ENCODE measurements around the gene PLAAT5.

The PLAAT5 gene

DNA sequence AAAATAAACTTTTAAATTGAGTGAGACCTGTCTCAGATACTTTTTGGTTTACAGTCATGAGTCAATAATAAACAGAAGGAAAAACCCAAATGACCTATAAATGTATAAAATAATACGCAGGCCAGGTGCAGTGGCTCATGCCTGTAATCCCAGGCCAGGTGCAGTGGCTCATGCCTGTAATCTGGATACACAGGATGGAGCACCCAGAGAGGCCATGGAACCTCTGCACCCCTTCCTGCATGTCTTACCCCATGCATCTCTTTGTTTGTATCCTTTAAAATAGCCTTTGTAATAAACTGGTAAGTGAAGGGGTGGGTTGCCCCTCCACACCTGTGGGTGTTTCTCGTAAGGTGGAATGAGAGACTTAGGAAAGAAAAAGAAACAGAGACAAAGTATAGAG lies 36.7 kb upstream of the PLAAT5 start:
- H3K27ac Mint-ChIP-seq, result no peak overlapping the region
- no peak overlapping the region for H3K4me3 Mint-ChIP-seq
- no peaks in the 10 kb centered on the region for H3K36me3 Mint-ChIP-seq (ENCODE audit: low read depth)
- intact Hi-C loops (cut with micrococcal nuclease), result no loop called here
- H3K27me3 Mint-ChIP-seq, result peaks cover 23% of the 10 kb centered on the region
- peaks cover 10% of the 10 kb centered on the region for H3K4me1 Mint-ChIP-seq (ENCODE audit: low read depth)
- no peaks in the 10 kb centered on the region for H3K9me3 Mint-ChIP-seq

- intact Hi-C loops (cut with micrococcal nuclease), result no loop called here
- Mint-ChIP-seq H3K9me3 (peaks cover 19% of the 10 kb centered on the region), H3K36me3 (ENCODE audit: low read depth) (no peaks in the 10 kb centered on the region), H3K4me3 (no peak overlapping the region), H3K4me1 (ENCODE audit: low read depth) (peaks cover 10% of the 10 kb centered on the region), H3K27me3 (peaks cover 10% of the 10 kb centered on the region), H3K27ac (no peak overlapping the region)
These were observed 32.2 kb upstream of the PLAAT5 start for GRCh38 chr11:63523151-63523550.

DNA sequence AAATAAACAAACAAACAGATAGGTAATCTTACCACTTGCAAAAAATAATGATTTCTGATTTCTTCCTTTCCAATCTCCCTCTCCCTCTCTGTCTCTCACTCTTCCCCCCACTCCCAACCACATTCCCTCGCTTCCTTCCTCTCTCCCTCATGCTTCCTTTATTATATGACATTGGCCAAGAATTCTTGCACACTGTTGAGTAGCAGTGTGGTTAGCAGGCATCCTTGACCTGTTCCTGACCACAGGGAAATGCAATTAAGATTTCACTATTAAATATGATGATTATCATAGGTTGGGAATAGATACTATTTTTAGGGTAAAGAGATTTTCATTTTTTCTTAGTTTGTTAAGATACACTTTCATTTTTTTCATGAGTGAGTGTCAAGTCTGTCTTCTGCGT lies 30.9 kb upstream of the PLAAT5 start:
- H3K27me3 Mint-ChIP-seq, result peaks cover 2% of the 10 kb centered on the region
- H3K27ac Mint-ChIP-seq, result no peak overlapping the region
- H3K4me3 Mint-ChIP-seq, result no peak overlapping the region
- peaks cover 19% of the 10 kb centered on the region for H3K9me3 Mint-ChIP-seq
- no peaks in the 10 kb centered on the region for H3K36me3 Mint-ChIP-seq (ENCODE audit: low read depth)
- intact Hi-C loops (cut with micrococcal nuclease), result no loop called here
- H3K4me1 Mint-ChIP-seq (ENCODE audit: low read depth), result peaks cover 5% of the 10 kb centered on the region

DNA sequence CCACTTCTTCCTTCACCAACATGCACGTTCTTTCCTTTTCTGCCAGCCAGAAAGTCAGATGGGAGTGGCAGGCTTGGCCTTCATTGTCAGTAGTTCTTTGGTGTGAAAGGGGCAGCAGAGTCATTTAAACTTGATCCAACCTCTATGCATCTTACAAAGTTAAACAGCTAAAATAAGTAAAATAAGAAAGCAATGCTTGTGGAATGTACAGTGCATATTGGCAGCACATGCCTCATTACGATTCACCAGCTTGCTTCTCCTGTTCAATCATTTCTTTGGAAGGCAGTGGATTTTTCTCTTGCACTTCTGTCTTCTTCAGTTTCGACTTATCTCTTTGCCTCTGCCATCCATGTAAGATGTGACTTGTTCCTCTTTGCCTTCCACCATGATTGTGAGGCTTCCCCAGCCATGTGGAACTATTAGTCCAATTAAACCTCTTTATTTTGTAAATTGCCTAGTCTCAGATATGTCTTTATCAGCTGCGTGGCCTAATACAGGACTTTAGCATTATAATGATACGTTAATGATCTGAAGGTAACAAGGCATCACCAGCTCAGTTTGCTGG lies 29.7 kb upstream of the PLAAT5 start:
- H3K4me1 Mint-ChIP-seq (ENCODE audit: low read depth), result peaks cover 5% of the 10 kb centered on the region
- intact Hi-C loops (cut with micrococcal nuclease), result no loop called here
- peaks cover 19% of the 10 kb centered on the region for H3K9me3 Mint-ChIP-seq
- no peak overlapping the region for H3K27ac Mint-ChIP-seq
- H3K36me3 Mint-ChIP-seq (ENCODE audit: low read depth), result no peaks in the 10 kb centered on the region
- peaks cover 2% of the 10 kb centered on the region for H3K27me3 Mint-ChIP-seq
- H3K4me3 Mint-ChIP-seq, result no peak overlapping the region

DNA sequence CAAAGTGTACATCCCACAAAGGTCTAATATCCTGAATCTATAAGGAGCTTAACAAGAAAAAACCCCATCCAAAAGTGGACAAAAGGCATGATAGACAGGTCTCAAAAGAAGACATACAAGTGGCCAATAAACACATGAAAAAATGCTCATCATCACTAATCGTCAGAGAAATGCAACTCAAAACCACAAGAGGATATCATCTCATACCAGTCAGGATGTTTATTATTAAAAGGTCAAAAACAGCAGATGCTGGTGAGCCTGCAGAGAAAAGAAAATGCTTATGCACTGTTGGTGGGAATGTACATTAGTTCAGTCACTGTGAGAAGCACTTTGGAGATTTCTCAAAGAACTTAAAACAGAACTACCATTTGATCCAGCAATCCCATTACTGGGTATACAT lies 27.6 kb upstream of the PLAAT5 start:
- Mint-ChIP-seq H3K4me1 (ENCODE audit: low read depth) (peaks cover 5% of the 10 kb centered on the region), H3K4me3 (no peak overlapping the region), H3K9me3 (peaks cover 19% of the 10 kb centered on the region), H3K27ac (no peak overlapping the region), H3K36me3 (ENCODE audit: low read depth) (no peaks in the 10 kb centered on the region), H3K27me3 (peaks cover 2% of the 10 kb centered on the region)
- intact Hi-C loops (cut with micrococcal nuclease), result no loop called here

- peaks cover 5% of the 10 kb centered on the region for H3K4me1 Mint-ChIP-seq (ENCODE audit: low read depth)
- peaks cover 19% of the 10 kb centered on the region for H3K9me3 Mint-ChIP-seq
These were observed 26.2 kb upstream of the PLAAT5 start for GRCh38 chr11:63517156-63517555.

DNA sequence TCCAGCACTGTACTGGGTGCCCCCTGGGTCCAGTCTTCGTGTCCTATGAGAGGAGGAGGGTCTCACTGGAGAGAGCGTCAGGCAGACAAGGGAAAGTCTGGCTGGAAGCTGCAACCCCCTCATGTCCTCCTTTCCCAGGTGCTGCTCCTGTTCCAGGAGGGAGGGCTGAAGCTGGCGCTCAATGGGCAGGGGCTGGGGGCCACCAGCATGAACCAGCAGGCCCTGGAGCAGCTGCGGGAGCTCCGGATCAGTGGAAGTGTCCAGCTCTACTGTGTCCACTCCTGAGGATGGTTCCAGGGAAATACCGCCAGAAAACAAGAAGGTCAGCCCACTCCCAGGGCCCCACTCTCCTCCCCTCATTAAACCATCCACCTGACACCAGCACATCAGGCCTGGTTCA lies 25.1 kb upstream of the PLAAT5 start:
- peaks cover 18% of the 10 kb centered on the region for H3K9me3 Mint-ChIP-seq
- no peaks in the 10 kb centered on the region for H3K27me3 Mint-ChIP-seq
- H3K4me3 Mint-ChIP-seq, result no peak overlapping the region
- intact Hi-C loops (cut with micrococcal nuclease), result no loop called here
- H3K36me3 Mint-ChIP-seq (ENCODE audit: low read depth), result no peaks in the 10 kb centered on the region
- no peaks in the 10 kb centered on the region for H3K4me1 Mint-ChIP-seq (ENCODE audit: low read depth)
- H3K27ac Mint-ChIP-seq, result no peak overlapping the region

More at GRCh38 chr11:63517156-63517555, 26.2 kb upstream of the PLAAT5 start:
- no peaks in the 10 kb centered on the region for H3K36me3 Mint-ChIP-seq (ENCODE audit: low read depth)
- H3K27me3 Mint-ChIP-seq, result peaks cover 2% of the 10 kb centered on the region
- no peak overlapping the region for H3K4me3 Mint-ChIP-seq
- intact Hi-C loops (cut with micrococcal nuclease), result no loop called here
- H3K27ac Mint-ChIP-seq, result no peak overlapping the region

DNA sequence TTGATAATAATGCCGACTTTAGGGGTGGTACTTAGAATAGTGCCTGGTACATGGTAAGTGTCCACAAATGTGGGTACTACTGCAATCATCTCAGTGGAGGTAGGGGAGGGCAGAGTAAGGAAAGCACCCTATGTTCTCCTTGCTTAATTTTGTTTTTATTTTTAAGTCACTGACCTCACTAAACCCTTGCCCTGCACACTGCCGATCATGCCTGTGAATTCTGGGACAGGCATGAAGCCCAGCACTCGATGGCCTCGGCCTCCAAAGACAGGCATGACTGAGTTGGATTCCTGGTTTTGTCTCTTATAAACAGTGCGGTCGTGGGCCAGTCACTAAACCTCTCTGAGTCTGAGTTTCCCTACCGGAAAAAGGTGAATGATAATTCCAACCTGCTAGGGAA lies 21.8 kb upstream of the PLAAT5 start:
- Mint-ChIP-seq H3K4me1 (ENCODE audit: low read depth) (peaks cover 11% of the 10 kb centered on the region), H3K36me3 (ENCODE audit: low read depth) (no peaks in the 10 kb centered on the region), H3K27me3 (no peaks in the 10 kb centered on the region)

DNA sequence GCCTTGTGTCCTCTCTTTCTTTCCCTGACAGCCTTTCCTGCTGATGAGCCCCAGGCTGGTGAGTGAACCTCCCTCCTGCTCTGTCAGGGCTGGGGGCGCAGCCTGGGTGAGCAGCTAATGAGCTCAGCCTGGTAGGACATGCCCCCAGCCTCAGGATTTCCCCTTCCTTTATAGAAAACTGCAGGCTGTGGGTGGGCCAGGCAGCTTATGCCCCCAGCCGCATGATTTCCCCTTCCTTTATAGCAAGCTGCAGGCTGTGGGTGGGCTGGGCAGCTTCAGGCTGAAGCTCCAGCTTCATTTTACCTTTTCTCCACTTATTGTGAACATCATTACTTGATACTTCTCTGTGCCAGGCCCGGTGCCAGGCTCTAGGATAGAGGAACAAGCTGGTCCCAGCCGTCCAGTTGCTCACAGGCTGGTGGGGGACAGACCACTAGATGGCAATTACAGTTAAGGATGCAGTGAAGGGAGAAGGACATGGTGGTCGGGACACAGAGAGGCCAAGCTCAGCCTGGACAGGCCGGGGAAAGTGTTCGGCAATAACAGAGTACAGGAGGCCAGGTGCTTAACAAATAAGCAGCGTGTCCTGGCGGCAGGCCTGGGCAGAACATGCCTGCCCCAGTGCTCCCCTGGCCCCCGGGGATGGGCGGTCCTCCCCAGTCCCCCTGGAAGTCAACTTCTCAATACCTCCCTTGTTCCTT lies 20.2 kb upstream of the PLAAT5 start:
- Mint-ChIP-seq H3K4me1 (ENCODE audit: low read depth) (peaks cover 28% of the 10 kb centered on the region), H3K4me3 (no peak overlapping the region), H3K27me3 (peaks cover 4% of the 10 kb centered on the region), H3K36me3 (ENCODE audit: low read depth) (no peaks in the 10 kb centered on the region), H3K27ac (no peak overlapping the region), H3K9me3 (no peaks in the 10 kb centered on the region)
- intact Hi-C loops (cut with micrococcal nuclease), result no loop called here

More for the DNA sequence above, 21.8 kb upstream of the PLAAT5 start:
- Mint-ChIP-seq H3K9me3 (no peaks in the 10 kb centered on the region), H3K27ac (no peak overlapping the region), H3K4me3 (no peak overlapping the region)
- intact Hi-C loops (cut with micrococcal nuclease), result no loop called here

GRCh38 chr11:63510360-63511047 lies 19.5 kb upstream of the PLAAT5 start:
- Mint-ChIP-seq H3K9me3 (no peaks in the 10 kb centered on the region), H3K27me3 (peaks cover 8% of the 10 kb centered on the region), H3K27ac (no peak overlapping the region), H3K4me3 (no peak overlapping the region), H3K4me1 (ENCODE audit: low read depth) (peaks cover 35% of the 10 kb centered on the region), H3K36me3 (ENCODE audit: low read depth) (no peaks in the 10 kb centered on the region)
- intact Hi-C loops (cut with micrococcal nuclease), result no loop called here

DNA sequence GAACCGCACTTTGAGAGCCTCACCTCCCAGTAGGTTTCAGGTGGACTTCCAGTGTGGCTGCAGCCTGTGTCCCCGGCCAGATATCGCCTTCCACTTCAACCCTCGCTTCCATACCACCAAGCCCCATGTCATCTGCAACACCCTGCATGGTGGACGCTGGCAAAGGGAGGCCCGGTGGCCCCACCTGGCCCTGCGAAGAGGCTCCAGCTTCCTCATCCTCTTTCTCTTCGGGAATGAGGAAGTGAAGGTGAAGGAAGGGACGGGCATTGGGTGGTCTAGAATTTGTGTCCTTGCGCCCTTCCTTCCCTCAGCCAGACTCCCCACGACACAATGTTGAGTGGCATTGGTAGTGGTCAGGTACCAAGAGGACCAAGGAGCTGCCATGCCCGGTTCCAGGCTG lies 17.8 kb upstream of the PLAAT5 start:
- intact Hi-C loops (cut with micrococcal nuclease), result loop anchor here (1.0 kb wide), 1 partner anchor 29 kb away; no protein-coding TSS in a partner anchor
- H3K36me3 Mint-ChIP-seq (ENCODE audit: low read depth), result no peaks in the 10 kb centered on the region
- no peak overlapping the region for H3K4me3 Mint-ChIP-seq
- H3K27ac Mint-ChIP-seq, result no peak overlapping the region
- H3K27me3 Mint-ChIP-seq, result peaks cover 10% of the 10 kb centered on the region
- H3K4me1 Mint-ChIP-seq (ENCODE audit: low read depth), result peaks cover 52% of the 10 kb centered on the region
- no peaks in the 10 kb centered on the region for H3K9me3 Mint-ChIP-seq

- Mint-ChIP-seq H3K9me3 (no peaks in the 10 kb centered on the region), H3K4me3 (no peak overlapping the region), H3K4me1 (ENCODE audit: low read depth) (peaks cover 60% of the 10 kb centered on the region), H3K36me3 (ENCODE audit: low read depth) (no peaks in the 10 kb centered on the region), H3K27ac (no peak overlapping the region), H3K27me3 (peaks cover 10% of the 10 kb centered on the region)
- intact Hi-C loops (cut with micrococcal nuclease), result loop anchor here (1.0 kb wide), 1 partner anchor 29 kb away; no protein-coding TSS in a partner anchor
These were observed 17.0 kb upstream of the PLAAT5 start for GRCh38 chr11:63508009-63508408.

DNA sequence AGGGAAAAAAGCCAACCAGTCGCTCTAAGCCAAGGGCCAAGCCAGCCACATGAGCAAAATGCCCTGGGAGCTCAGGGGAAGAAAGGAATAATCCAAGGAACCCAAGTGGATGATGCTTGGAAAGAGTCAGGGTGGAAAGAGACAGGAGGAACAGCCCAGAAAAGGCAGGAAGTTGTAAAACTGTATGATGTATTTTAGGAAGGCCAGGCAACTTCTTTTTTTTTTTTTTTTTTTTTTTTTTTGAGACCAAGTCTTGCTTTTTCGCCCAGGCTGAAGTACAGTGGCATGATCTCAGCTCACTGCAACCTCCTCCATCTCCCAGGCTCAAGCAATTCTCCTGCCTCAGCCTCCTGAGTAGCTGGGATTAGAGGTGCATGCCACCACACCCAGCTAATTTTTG lies 16.5 kb upstream of the PLAAT5 start:
- Mint-ChIP-seq H3K27ac (no peak overlapping the region), H3K36me3 (ENCODE audit: low read depth) (no peaks in the 10 kb centered on the region), H3K27me3 (peaks cover 10% of the 10 kb centered on the region), H3K4me1 (ENCODE audit: low read depth) (peaks cover 65% of the 10 kb centered on the region), H3K4me3 (no peak overlapping the region), H3K9me3 (no peaks in the 10 kb centered on the region)
- intact Hi-C loops (cut with micrococcal nuclease), result no loop called here

GRCh38 chr11:63506876-63507275 lies 15.9 kb upstream of the PLAAT5 start:
- Mint-ChIP-seq H3K9me3 (no peaks in the 10 kb centered on the region), H3K4me3 (no peak overlapping the region)
- intact Hi-C loops (cut with micrococcal nuclease), result no loop called here

More at GRCh38 chr11:63506876-63507275, 15.9 kb upstream of the PLAAT5 start:
- H3K27ac Mint-ChIP-seq, result no peak overlapping the region
- peaks cover 71% of the 10 kb centered on the region for H3K4me1 Mint-ChIP-seq (ENCODE audit: low read depth)
- H3K27me3 Mint-ChIP-seq, result peaks cover 10% of the 10 kb centered on the region
- no peaks in the 10 kb centered on the region for H3K36me3 Mint-ChIP-seq (ENCODE audit: low read depth)

All from dendritic cell treated with granulocyte-macrophage colony-stimulating factor and Interleukin-4, amounts not matched to agents 40 ng/mL and 50 ng/mL, for 4 days (primary cell).